HL-60 (cell line): ENCODE results near the gene BBS2.
A peak's percentile ranks its signal among the peaks of the same experiment; 100 is the strongest.

Source experiments
- DNase-seq, 2 experiments: peaks; one replicate each; pipeline ENCODE4 v3.0.0-alpha.2; 2010 to 2020; ENCODE audit warnings: low read depth in 1 of 2, low spot score in 1 of 2
- H3K27ac ChIP-seq: fragments of 250-450 bp; sonication (Bioruptor Pico); replicated peaks from 2 replicates; pipeline ENCODE4 v1.5.1; 2020; ENCODE audit warnings: mild to moderate bottlenecking, moderate library complexity
- H3K27me3 ChIP-seq: fragments of 250-450 bp; sonication (Bioruptor Pico); 2 replicates; pipeline ENCODE4 v1.5.1; 2021; ENCODE audit warnings: mild to moderate bottlenecking, moderate library complexity; ENCODE audit not compliant: insufficient read depth, poor library complexity, severe bottlenecking
- H3K4me3 ChIP-seq: replicated peaks from 2 replicates; pipeline ENCODE4 v1.5.1; 2011; ENCODE audit warnings: mild to moderate bottlenecking, control low read depth, low read length; ENCODE audit not compliant: insufficient read depth
- GABPA ChIP-seq: IDR thresholded peaks from 2 replicates; pipeline ENCODE4 v1.6.1; 2012; ENCODE audit warnings: low read depth
- POLR2AphosphoS5 ChIP-seq: IDR thresholded peaks from 2 replicates; pipeline ENCODE4 v1.6.1; 2012; ENCODE audit warnings: low read depth
- SPI1 ChIP-seq: IDR thresholded peaks from 2 replicates; pipeline ENCODE4 v1.6.1; 2012; ENCODE audit warnings: low read depth, mild to moderate bottlenecking, borderline replicate concordance
- long read RNA-seq: library from polyadenylated mRNA; unstranded; transcript quantifications from one replicate; pipeline ENCODE4 v2.0.0, GENCODE V29; 2020
- TF ChIP-seq, protein P1 (sequence below): IDR thresholded peaks from 2 replicates; pipeline ENCODE4 v1.6.1; 2012; ENCODE audit warnings: low read depth; ENCODE audit not compliant: insufficient replicate concordance
- TF ChIP-seq, protein P2 (sequence below): IDR thresholded peaks from one replicate; pipeline ENCODE4 v1.5.1; 2011; ENCODE audit warnings: low read length, control low read depth, inconsistent platforms; ENCODE audit not compliant: insufficient read depth

Gene BBS2, protein sequence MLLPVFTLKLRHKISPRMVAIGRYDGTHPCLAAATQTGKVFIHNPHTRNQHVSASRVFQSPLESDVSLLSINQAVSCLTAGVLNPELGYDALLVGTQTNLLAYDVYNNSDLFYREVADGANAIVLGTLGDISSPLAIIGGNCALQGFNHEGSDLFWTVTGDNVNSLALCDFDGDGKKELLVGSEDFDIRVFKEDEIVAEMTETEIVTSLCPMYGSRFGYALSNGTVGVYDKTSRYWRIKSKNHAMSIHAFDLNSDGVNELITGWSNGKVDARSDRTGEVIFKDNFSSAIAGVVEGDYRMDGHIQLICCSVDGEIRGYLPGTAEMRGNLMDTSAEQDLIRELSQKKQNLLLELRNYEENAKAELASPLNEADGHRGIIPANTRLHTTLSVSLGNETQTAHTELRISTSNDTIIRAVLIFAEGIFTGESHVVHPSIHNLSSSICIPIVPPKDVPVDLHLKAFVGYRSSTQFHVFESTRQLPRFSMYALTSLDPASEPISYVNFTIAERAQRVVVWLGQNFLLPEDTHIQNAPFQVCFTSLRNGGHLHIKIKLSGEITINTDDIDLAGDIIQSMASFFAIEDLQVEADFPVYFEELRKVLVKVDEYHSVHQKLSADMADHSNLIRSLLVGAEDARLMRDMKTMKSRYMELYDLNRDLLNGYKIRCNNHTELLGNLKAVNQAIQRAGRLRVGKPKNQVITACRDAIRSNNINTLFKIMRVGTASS
- long read RNA-seq, transcript BBS2-201 (17 exons, 2,963 nt) = major isoform, 253 of 301 reads
- long read RNA-seq, partial matches to known transcripts = 9 of 301 reads
- long read RNA-seq, other reads (novel, unspliced or antisense) = 39 of 301 reads

DNA sequence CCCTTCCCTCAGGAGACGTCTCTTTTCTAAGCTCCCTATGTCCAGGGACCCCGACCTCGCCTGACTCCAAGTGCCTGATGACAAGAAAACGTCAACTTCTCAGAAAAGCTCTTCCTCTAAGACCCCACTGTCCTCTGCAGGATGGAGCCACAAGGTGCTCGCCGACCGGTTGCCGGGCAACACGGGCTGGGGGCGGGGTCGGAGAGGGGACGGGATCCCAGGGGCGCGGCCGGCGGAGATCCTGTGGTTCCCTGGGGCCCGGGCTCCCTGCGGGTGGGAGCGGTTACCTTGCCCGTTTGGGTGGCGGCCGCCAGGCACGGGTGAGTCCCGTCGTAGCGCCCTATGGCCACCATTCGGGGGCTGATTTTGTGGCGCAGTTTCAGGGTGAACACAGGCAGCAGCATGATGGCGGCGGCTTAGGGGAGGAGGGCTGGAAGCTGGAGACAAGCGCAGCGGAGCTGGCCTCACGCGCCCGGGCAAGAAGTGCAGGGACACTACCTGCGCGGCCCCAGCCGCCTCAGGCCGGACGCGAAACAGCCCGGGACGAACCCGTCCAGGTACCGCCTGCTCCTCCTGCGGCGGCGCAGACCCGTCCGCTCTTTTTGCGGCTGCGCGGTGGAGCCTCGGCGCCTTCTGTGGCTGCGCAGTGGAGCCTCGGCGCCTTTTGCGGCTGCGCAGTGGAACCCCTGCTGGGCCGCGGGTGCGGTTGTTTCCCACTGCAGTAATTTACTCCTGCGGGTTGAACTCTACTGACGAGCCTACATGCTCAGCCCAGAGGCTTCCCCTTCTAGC, at the start of gene BBS2:
BBS2 (minus strand) TSS at position 566 of the 792 bp plus-strand sequence; CDS start at position 404, 162 bp downstream.
- peak; percentile 67 to 89 for DNase-seq
- no peaks in the 10 kb centered on the region for H3K27me3 ChIP-seq
- H3K4me3 ChIP-seq = peak within 1 kb of the TSS; percentile 99
- no peak for TF ChIP-seq SPI1
- TF ChIP-seq, protein P1, sequence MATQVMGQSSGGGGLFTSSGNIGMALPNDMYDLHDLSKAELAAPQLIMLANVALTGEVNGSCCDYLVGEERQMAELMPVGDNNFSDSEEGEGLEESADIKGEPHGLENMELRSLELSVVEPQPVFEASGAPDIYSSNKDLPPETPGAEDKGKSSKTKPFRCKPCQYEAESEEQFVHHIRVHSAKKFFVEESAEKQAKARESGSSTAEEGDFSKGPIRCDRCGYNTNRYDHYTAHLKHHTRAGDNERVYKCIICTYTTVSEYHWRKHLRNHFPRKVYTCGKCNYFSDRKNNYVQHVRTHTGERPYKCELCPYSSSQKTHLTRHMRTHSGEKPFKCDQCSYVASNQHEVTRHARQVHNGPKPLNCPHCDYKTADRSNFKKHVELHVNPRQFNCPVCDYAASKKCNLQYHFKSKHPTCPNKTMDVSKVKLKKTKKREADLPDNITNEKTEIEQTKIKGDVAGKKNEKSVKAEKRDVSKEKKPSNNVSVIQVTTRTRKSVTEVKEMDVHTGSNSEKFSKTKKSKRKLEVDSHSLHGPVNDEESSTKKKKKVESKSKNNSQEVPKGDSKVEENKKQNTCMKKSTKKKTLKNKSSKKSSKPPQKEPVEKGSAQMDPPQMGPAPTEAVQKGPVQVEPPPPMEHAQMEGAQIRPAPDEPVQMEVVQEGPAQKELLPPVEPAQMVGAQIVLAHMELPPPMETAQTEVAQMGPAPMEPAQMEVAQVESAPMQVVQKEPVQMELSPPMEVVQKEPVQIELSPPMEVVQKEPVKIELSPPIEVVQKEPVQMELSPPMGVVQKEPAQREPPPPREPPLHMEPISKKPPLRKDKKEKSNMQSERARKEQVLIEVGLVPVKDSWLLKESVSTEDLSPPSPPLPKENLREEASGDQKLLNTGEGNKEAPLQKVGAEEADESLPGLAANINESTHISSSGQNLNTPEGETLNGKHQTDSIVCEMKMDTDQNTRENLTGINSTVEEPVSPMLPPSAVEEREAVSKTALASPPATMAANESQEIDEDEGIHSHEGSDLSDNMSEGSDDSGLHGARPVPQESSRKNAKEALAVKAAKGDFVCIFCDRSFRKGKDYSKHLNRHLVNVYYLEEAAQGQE = peak; percentile 10
- TF ChIP-seq GABPA = no peak
- TF ChIP-seq, protein P2, sequence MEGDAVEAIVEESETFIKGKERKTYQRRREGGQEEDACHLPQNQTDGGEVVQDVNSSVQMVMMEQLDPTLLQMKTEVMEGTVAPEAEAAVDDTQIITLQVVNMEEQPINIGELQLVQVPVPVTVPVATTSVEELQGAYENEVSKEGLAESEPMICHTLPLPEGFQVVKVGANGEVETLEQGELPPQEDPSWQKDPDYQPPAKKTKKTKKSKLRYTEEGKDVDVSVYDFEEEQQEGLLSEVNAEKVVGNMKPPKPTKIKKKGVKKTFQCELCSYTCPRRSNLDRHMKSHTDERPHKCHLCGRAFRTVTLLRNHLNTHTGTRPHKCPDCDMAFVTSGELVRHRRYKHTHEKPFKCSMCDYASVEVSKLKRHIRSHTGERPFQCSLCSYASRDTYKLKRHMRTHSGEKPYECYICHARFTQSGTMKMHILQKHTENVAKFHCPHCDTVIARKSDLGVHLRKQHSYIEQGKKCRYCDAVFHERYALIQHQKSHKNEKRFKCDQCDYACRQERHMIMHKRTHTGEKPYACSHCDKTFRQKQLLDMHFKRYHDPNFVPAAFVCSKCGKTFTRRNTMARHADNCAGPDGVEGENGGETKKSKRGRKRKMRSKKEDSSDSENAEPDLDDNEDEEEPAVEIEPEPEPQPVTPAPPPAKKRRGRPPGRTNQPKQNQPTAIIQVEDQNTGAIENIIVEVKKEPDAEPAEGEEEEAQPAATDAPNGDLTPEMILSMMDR = no peak
- TF ChIP-seq POLR2AphosphoS5 = peak; percentile 26; the same call in 1 of the 2 replicates
- H3K27ac ChIP-seq = peak within 1 kb of the TSS; percentile 58

DNA sequence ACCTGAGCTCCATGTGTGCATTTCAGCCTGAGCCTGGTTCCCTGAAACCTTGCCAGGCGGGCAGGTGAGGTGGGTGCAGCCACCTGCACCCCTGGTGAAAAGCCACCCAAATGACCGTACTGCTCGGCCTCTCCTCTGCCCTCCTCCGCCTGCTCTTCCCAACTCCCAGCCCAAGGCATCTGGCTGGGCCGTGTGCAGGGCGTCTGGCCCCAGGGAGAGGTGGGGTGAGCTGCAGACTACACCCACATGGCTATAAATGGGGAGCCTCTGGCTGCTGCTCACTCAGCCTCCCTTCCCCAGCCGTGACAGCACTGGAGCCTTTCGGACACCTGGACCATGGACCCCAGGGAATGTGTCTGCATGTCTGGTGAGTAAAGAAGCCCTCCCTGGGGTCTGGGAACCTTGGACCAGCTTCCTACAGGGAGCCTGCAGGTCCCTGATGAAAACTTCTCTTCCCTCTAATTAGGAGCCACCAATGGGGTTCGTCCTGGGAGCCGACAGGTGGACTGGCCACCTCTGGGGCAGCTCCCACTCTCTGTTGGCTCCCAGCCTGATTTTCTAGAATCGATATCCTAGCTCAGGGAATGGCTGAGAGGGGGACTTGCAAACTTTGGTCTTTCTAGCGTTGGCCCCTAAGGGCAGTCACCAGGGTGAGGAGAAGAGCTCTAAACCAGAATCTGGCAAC, 45.1 kb upstream of the BBS2 start, which contains the start of gene MT4:
MT4 (plus strand) TSS at position 281 of the 685 bp plus-strand sequence; CDS start at position 337, 56 bp downstream.
- Histone ChIP-seq H3K27me3 (no peaks in the 10 kb centered on the region), H3K4me3 (no peak within 1 kb of the TSS), H3K27ac (no peak within 1 kb of the TSS)
- no peak for DNase-seq
- TF ChIP-seq GABPA (no peak), SPI1 (no peak), POLR2AphosphoS5 (no peak)
- TF ChIP-seq, protein P1 = no peak
- TF ChIP-seq, protein P2 = no peak

DNA sequence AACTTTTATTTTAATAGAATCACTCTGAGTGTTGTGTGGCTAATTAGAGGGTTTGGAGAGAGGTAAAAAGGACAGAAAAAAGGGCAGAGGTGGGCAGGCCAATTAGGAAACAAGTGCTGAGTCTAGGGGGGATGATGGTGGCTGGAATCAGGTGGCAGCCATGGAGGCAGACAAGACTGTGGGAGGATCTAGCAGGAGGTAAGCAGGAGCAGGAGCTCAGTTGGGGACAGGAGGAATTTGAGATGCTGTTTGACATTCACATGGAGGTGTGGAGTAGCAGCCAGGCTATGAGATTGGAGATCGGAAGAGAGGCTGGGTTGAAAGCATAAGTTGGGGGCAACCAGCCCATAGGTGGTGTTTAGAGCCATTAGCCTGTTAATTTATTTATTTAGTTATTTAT, 41.3 kb upstream of the BBS2 start:
- no peak for TF ChIP-seq GABPA
- H3K4me3 ChIP-seq = no peak overlapping the region
- no peak for DNase-seq

More for the DNA sequence above, 41.3 kb upstream of the BBS2 start:
- Histone ChIP-seq H3K27ac (no peak overlapping the region), H3K27me3 (no peaks in the 10 kb centered on the region)
